Gastrocnemius medialis (tissue), 4 donors: Measurements from ENCODE around the gene PGP. TPM values are rescaled to one million over a fixed set of nuclear protein-coding genes. Genes with fewer than 3 reads are reported as not detected.
A peak's percentile ranks its signal among the peaks of the same experiment; 100 is the strongest.

Experiments
- ATAC-seq, 2 donors: fragments of 150-250 bp; one replicate each; pipeline ENCODE4 v1.9.1; 2016
- DNase-seq, 2 donors: peaks; one replicate each; pipeline ENCODE4 v3.0.0-alpha.2; 2019
- H3K27ac ChIP-seq, 4 donors: fragments of 200-600 bp; sonication (generic); 1 replicate in 1 of 4; 2 replicates in 3 of 4; pipeline ENCODE4 v1.5.1; 2016 to 2018; ENCODE audit warnings: mild to moderate bottlenecking in 2 of 4, moderate library complexity in 1 of 4
- H3K27me3 ChIP-seq, 3 donors: fragments of 200-600 bp; sonication (generic) in 2 of 3; 1 replicate in 1 of 3; 2 replicates in 2 of 3; pipeline versions ENCODE4 v1.5.1 to v1.6.0; 2016 to 2019; ENCODE audit warnings: mild to moderate bottlenecking in 1 of 3, moderate library complexity in 1 of 3
- H3K36me3 ChIP-seq, 2 donors: fragments of 200-600 bp; sonication (generic) in 1 of 2; one replicate each; pipeline ENCODE4 v1.5.1; 2017 to 2018
- H3K4me1 ChIP-seq, 2 donors: fragments of 200-600 bp; sonication (generic) in 1 of 2; one replicate each; pipeline ENCODE4 v1.5.1; 2016 to 2017; ENCODE audit warnings: mild to moderate bottlenecking in 2 of 2
- H3K4me3 ChIP-seq, 4 donors: fragments of 200-600 bp; sonication (generic) in 3 of 4; 1 replicate in 1 of 4; 2 replicates in 3 of 4; pipeline ENCODE4 v1.5.1; 2016 to 2019; ENCODE audit warnings: mild to moderate bottlenecking in 2 of 4
- H3K9me3 ChIP-seq, 3 donors: fragments of 200-600 bp; sonication (generic) in 2 of 3; 1 replicate in 1 of 3; 2 replicates in 2 of 3; pipeline ENCODE4 v1.5.1; 2016 to 2019
- CTCF ChIP-seq, 5 experiments: fragments of 450-650 bp in 3 of 5; fragments of 200-600 bp in 2 of 5; sonication (generic) in 2 of 5; IDR thresholded peaks in 4 of 5; conservative IDR thresholded peaks in 1 of 5; 1 replicate in 4 of 5; 2 replicates in 1 of 5; pipeline ENCODE4 v1.5.1; 2016 to 2019; ENCODE audit warnings: antibody characterized with exemption in 5 of 5, mild to moderate bottlenecking in 3 of 5, moderate library complexity in 3 of 5
- POLR2A ChIP-seq, 2 donors: fragments of 450-650 bp; IDR thresholded peaks; one replicate each; pipeline ENCODE4 v1.6.1; 2017; ENCODE audit warnings: antibody characterized with exemption in 2 of 2, mild to moderate bottlenecking in 2 of 2, moderate library complexity in 2 of 2
- in situ Hi-C, 4 donors: fragments of 200-750 bp; cut with MboI; loops; one replicate each; pipeline versions ENCODE4 v1.15.0 to v1.8.0; 2017; ENCODE audit warnings: low sequenced_read_pairs in 4 of 4
- intact Hi-C: fragments of 100-400 bp; cut with DNase I; formaldehyde crosslinking; loops from one replicate; pipeline ENCODE4 v1.15.1; 2023; ENCODE audit warnings: low total_unique reads
- total RNA-seq, 4 donors: library from RNA; depleted of rRNA; stranded (reverse); fragments of >200 nt; gene quantifications; one replicate each; pipeline versions ENCODE4 v1.1.0 to v1.2.3, GENCODE V29; 2016

Gene PGP
- total RNA-seq, 4 donors from 2014 or later, result 19.6 to 43.1 (median 25.6) TPM

DNA sequence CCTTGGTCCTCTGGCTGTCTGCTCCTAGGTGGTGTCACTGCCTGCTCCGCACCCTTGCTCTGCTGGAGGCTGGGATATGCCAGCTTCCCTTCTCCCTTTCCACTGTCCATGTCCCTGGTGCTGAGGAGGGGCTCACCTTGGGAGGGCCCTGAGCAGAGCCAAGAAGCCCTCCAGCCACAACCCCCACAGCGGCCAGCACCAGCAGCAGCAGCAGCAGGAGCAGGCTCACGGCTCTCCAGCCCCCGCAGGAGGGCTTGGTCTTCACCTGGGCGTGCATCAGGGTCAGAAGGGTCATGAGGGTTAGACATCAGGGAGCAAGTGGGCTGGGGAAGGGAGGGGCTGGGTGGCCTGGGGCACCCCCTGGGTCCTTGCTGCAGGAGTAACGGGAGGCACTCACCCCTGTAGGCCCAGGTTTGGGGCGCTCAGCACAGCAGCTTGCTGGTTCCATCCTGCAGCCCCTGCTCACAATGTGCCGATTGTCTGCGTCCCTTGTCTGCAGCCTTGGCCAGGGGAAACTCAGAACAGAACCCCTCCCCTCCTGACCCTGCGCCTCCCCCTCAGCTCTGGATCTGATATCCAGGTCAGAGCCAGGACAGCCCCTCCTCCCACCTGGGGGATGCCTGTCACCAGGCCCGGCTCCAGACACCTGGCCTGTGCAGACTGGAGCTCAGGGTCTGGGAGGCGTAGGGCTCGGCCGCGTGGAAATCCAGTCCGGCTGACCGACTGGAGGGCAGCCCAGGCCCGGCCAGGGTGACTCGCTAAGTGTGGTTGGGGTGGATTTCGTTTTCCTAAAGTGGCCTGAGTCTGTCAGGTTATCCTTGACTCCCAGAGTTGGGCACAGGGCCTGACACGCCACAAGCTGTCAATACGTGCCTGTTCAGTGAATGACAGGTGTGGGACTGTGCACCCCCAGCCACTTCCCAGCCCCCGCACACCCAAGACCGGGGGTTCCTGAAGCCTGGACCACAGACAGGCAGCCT lies 4.0 kb downstream of the PGP start, which contains the start of gene BRICD5:
BRICD5 (minus strand) TSS at position 478 of the 980 bp plus-strand sequence; CDS start at position 448, 30 bp downstream.
- no peak for TF ChIP-seq POLR2A (IDR thresholded peaks at IDR 0.05)
- TF ChIP-seq CTCF (IDR thresholded peaks at IDR 0.05 in 4 of 5, conservative IDR thresholded peaks at IDR 0.05 in 1 of 5), result no peak
- H3K9me3 ChIP-seq, result no peaks in the 10 kb centered on the region
- ATAC-seq (no peak), DNase-seq (peak in 1 of 2 donors; percentile 74)
- peaks cover 0 to 35% of the 10 kb centered on the region in 2 donors for H3K36me3 ChIP-seq
- no peaks in the 10 kb centered on the region for H3K27me3 ChIP-seq
- peaks cover 49 to 50% of the 10 kb centered on the region in 2 donors for H3K4me1 ChIP-seq
- H3K27ac ChIP-seq, result peak within 1 kb of the TSS; percentile 77 to 91 (median 88)
- H3K4me3 ChIP-seq, result no peak within 1 kb of the TSS
- in situ Hi-C loops, result no loop called here
- intact Hi-C loops, result loop anchor here (1.0 to 10.0 kb wide), 2 partner anchors 56 to 436 kb away; partner anchors contain the start of genes EME2, MRPS34 and NME3

- no peaks in the 10 kb centered on the region for H3K9me3 ChIP-seq
- H3K4me3 ChIP-seq, result no peak overlapping the region
- H3K27me3 ChIP-seq, result no peaks in the 10 kb centered on the region
- peak overlapping the region; percentile 77 to 91 (median 88) for H3K27ac ChIP-seq
- no peak for DNase-seq
- in situ Hi-C loops (no loop called here), intact Hi-C loops (loop anchor here (10.0 kb wide), 1 partner anchor 435 kb away; the partner anchor contains the start of genes EME2, MRPS34 and NME3)
- no peak for TF ChIP-seq CTCF (IDR thresholded peaks at IDR 0.05 in 4 of 5, conservative IDR thresholded peaks at IDR 0.05 in 1 of 5)
- no peak for TF ChIP-seq POLR2A (IDR thresholded peaks at IDR 0.05)
- peaks cover 49 to 50% of the 10 kb centered on the region in 2 donors for H3K4me1 ChIP-seq
- ATAC-seq, result no peak
- peaks cover 0 to 35% of the 10 kb centered on the region in 2 donors for H3K36me3 ChIP-seq
Measured at GRCh38 chr16:2210009-2210332, 4.7 kb downstream of the PGP start.

- in situ Hi-C loops (no loop called here), intact Hi-C loops (loop anchor here (10.0 kb wide), 1 partner anchor 435 kb away; the partner anchor contains the start of genes EME2, MRPS34 and NME3)
- no peaks in the 10 kb centered on the region for H3K9me3 ChIP-seq
- H3K36me3 ChIP-seq, result peaks cover 0 to 35% of the 10 kb centered on the region in 2 donors
- H3K27ac ChIP-seq, result peak overlapping the region in 2 of 4 donors; percentile 91
- no peaks in the 10 kb centered on the region for H3K27me3 ChIP-seq
- H3K4me1 ChIP-seq, result peaks cover 53 to 56% of the 10 kb centered on the region in 2 donors
- no peak for DNase-seq
- H3K4me3 ChIP-seq, result no peak overlapping the region
- TF ChIP-seq CTCF (IDR thresholded peaks at IDR 0.05 in 4 of 5, conservative IDR thresholded peaks at IDR 0.05 in 1 of 5) (no peak), POLR2A (IDR thresholded peaks at IDR 0.05) (no peak)
- ATAC-seq, result no peak
Measured at GRCh38 chr16:2209258-2210008, 5.2 kb downstream of the PGP start.

GRCh38 chr16:2208772-2209171 lies 5.9 kb downstream of the PGP start:
- Histone ChIP-seq H3K27ac (peak overlapping the region in 1 of 4 donors; percentile 91), H3K4me3 (no peak overlapping the region), H3K4me1 (peaks cover 53% of the 10 kb centered on the region in 2 donors), H3K9me3 (no peaks in the 10 kb centered on the region), H3K36me3 (peaks cover 0 to 35% of the 10 kb centered on the region in 2 donors), H3K27me3 (no peaks in the 10 kb centered on the region)
- DNase-seq, result no peak
- TF ChIP-seq POLR2A (IDR thresholded peaks at IDR 0.05) (no peak), CTCF (IDR thresholded peaks at IDR 0.05 in 4 of 5, conservative IDR thresholded peaks at IDR 0.05 in 1 of 5) (no peak)
- intact Hi-C loops, result no loop called here
- in situ Hi-C loops, result no loop called here
- ATAC-seq, result no peak
